Spinal cord (tissue), 10 donors: Measurements from ENCODE around the gene TRMT10B. TPM values are rescaled to one million over a fixed set of nuclear protein-coding genes. Genes with fewer than 3 reads are reported as not detected.

Source experiments
- DNase-seq, 6 donors: peaks; one replicate each; pipeline versions ENCODE4 v3.0.0 to v3.0.0-alpha.2; 2013 to 2015; ENCODE audit warnings: low spot score in 6 of 6, low read depth in 4 of 6
- H3K27ac ChIP-seq: one replicate; pipeline ENCODE4 v1.5.1; 2013; ENCODE audit warnings: low read depth, low read length, control low read depth
- H3K27me3 ChIP-seq: one replicate; pipeline ENCODE4 v1.6.1; 2013; ENCODE audit warnings: low read length; ENCODE audit not compliant: control insufficient read depth, insufficient read depth
- H3K36me3 ChIP-seq: one replicate; pipeline ENCODE4 v1.6.1; 2013; ENCODE audit warnings: low read length; ENCODE audit not compliant: control insufficient read depth, insufficient read depth
- H3K4me1 ChIP-seq: one replicate; pipeline ENCODE4 v1.6.1; 2013; ENCODE audit warnings: low read length; ENCODE audit not compliant: control insufficient read depth, insufficient read depth
- H3K4me3 ChIP-seq: one replicate; pipeline ENCODE4 v1.5.1; 2013; ENCODE audit warnings: low read depth, low read length, control low read depth
- H3K9me3 ChIP-seq: one replicate; pipeline ENCODE4 v1.6.1; 2013; ENCODE audit warnings: low read length; ENCODE audit not compliant: control insufficient read depth, insufficient read depth
- WGBS: methylation state at CpG from one replicate; pipeline ENCODE4 v1.1.5; 2013; ENCODE audit warnings: missing lambda C conversion rate; ENCODE audit not compliant: insufficient coverage; 5-methylcytosine and 5-hydroxymethylcytosine counted together
- long read RNA-seq, 4 donors: transcript quantifications; one replicate each; lab custom pipeline, GENCODE V29; 2026
- polyA plus RNA-seq, 2 donors: library from polyadenylated mRNA; unstranded; fragments of 120-200 nt; gene quantifications; one replicate each; pipeline ENCODE4 v1.2.1, GENCODE V29; 2013; ENCODE audit not compliant: insufficient read length in 2 of 2
- total RNA-seq, 2 donors: library from RNA; depleted of rRNA in 1 of 2; stranded (reverse); fragments of 120-200 nt in 1 of 2; fragments of >200 nt in 1 of 2; gene quantifications; one replicate each; pipeline versions ENCODE4 v1.2.3 to v1.2.4, GENCODE V29; 2013 to 2014
- donor health status: healthy.

TRMT10B gene
- total RNA-seq: 1 to 10 TPM; 4.8 to 7.9 TPM
- 10 to 100 TPM; 15.5 to 22.5 TPM for polyA plus RNA-seq
- long read RNA-seq, donor 1, partial matches to known transcripts: 12 of 12 reads
- long read RNA-seq, donor 1, other reads (novel, unspliced or antisense): 0 of 12 reads
- long read RNA-seq, donor 2, partial matches to known transcripts: 0 of 1 reads
- long read RNA-seq, donor 2, other reads (novel, unspliced or antisense): 0 of 1 reads
- long read RNA-seq, donor 3: 0 reads
- long read RNA-seq, donor 4, partial matches to known transcripts: 35 of 70 reads
- long read RNA-seq, donor 4, other reads (novel, unspliced or antisense): 34 of 70 reads

GRCh38 chr9:37753489-37754190 lies at the start of gene TRMT10B:
Gene TRMT10B (plus strand): TSS chr9:37753805. CDS start chr9:37761932, 8,127 bp downstream.
- Histone ChIP-seq H3K4me1 (peaks cover 5% of the 10 kb centered on the region), H3K27me3 (no peaks in the 10 kb centered on the region), H3K9me3 (no peaks in the 10 kb centered on the region), H3K4me3 (peak within 1 kb of the TSS; percentile 84), H3K36me3 (no peaks in the 10 kb centered on the region), H3K27ac (peak within 1 kb of the TSS; percentile 12)
- DNase-seq: peak; percentile 50 to 93 (median 62)
- WGBS: 0% methylated on average over 31 of the region's 40 CpGs

GRCh38 chr9:37705787-37706186 lies 47.8 kb upstream of the TRMT10B start:
- no CpG with 5 or more reads among the region's 3 CpGs for WGBS
- Histone ChIP-seq H3K36me3 (no peaks in the 10 kb centered on the region), H3K9me3 (no peaks in the 10 kb centered on the region), H3K27ac (no peak overlapping the region), H3K27me3 (no peaks in the 10 kb centered on the region), H3K4me1 (no peaks in the 10 kb centered on the region), H3K4me3 (no peak overlapping the region)
- DNase-seq: no peak

GRCh38 chr9:37706290-37706689 lies 47.3 kb upstream of the TRMT10B start:
- Histone ChIP-seq H3K9me3 (no peaks in the 10 kb centered on the region), H3K27me3 (no peaks in the 10 kb centered on the region), H3K4me1 (no peaks in the 10 kb centered on the region), H3K27ac (no peak overlapping the region), H3K4me3 (no peak overlapping the region), H3K36me3 (no peaks in the 10 kb centered on the region)
- 60% methylated on average over 1 of the region's 3 CpGs for WGBS
- DNase-seq: no peak

- H3K4me1 ChIP-seq: no peaks in the 10 kb centered on the region
- no peak for DNase-seq
- no peaks in the 10 kb centered on the region for H3K9me3 ChIP-seq
- no peak overlapping the region for H3K27ac ChIP-seq
- H3K4me3 ChIP-seq: no peak overlapping the region
- 80% methylated on average over 1 of the region's 4 CpGs for WGBS
- no peaks in the 10 kb centered on the region for H3K27me3 ChIP-seq
- H3K36me3 ChIP-seq: no peaks in the 10 kb centered on the region
Observed at GRCh38 chr9:37707748-37708147, 45.9 kb upstream of the TRMT10B start.

- no peaks in the 10 kb centered on the region for H3K4me1 ChIP-seq
- H3K9me3 ChIP-seq: no peaks in the 10 kb centered on the region
- no peaks in the 10 kb centered on the region for H3K27me3 ChIP-seq
- no CpG with 5 or more reads among the region's 3 CpGs for WGBS
- H3K4me3 ChIP-seq: no peak overlapping the region
- H3K36me3 ChIP-seq: no peaks in the 10 kb centered on the region
- H3K27ac ChIP-seq: no peak overlapping the region
- no peak for DNase-seq
Observed at GRCh38 chr9:37710046-37710445, 43.6 kb upstream of the TRMT10B start.

GRCh38 chr9:37715260-37715659 lies 38.3 kb upstream of the TRMT10B start:
- WGBS: 100% methylated on average over 2 of the region's 4 CpGs
- DNase-seq: no peak
- Histone ChIP-seq H3K9me3 (no peaks in the 10 kb centered on the region), H3K27ac (no peak overlapping the region), H3K27me3 (no peaks in the 10 kb centered on the region), H3K4me1 (no peaks in the 10 kb centered on the region), H3K36me3 (no peaks in the 10 kb centered on the region), H3K4me3 (no peak overlapping the region)

- H3K27ac ChIP-seq: no peak overlapping the region
- H3K27me3 ChIP-seq: no peaks in the 10 kb centered on the region
- H3K36me3 ChIP-seq: no peaks in the 10 kb centered on the region
- no peak for DNase-seq
- H3K4me3 ChIP-seq: no peak overlapping the region
- no peaks in the 10 kb centered on the region for H3K9me3 ChIP-seq
- H3K4me1 ChIP-seq: no peaks in the 10 kb centered on the region
- 78% methylated on average over 4 of the region's 5 CpGs for WGBS
Observed at GRCh38 chr9:37715991-37716505, 37.6 kb upstream of the TRMT10B start.

GRCh38 chr9:37719526-37719925 lies 34.1 kb upstream of the TRMT10B start:
- H3K4me1 ChIP-seq: no peaks in the 10 kb centered on the region
- no CpG with 5 or more reads among the region's 2 CpGs for WGBS
- H3K4me3 ChIP-seq: no peak overlapping the region
- DNase-seq: no peak
- H3K27me3 ChIP-seq: no peaks in the 10 kb centered on the region
- H3K9me3 ChIP-seq: no peaks in the 10 kb centered on the region
- no peaks in the 10 kb centered on the region for H3K36me3 ChIP-seq
- H3K27ac ChIP-seq: no peak overlapping the region

- 100% methylated on average over 3 of the region's 5 CpGs for WGBS
- Histone ChIP-seq H3K9me3 (no peaks in the 10 kb centered on the region), H3K4me3 (no peak overlapping the region), H3K36me3 (no peaks in the 10 kb centered on the region), H3K27ac (no peak overlapping the region), H3K4me1 (peaks cover 6% of the 10 kb centered on the region), H3K27me3 (no peaks in the 10 kb centered on the region)
- DNase-seq: no peak
Observed at GRCh38 chr9:37727013-37727412, 26.6 kb upstream of the TRMT10B start.

- H3K9me3 ChIP-seq: no peaks in the 10 kb centered on the region
- DNase-seq: no peak
- no peak overlapping the region for H3K4me3 ChIP-seq
- H3K4me1 ChIP-seq: peaks cover 10% of the 10 kb centered on the region
- H3K27ac ChIP-seq: no peak overlapping the region
- H3K27me3 ChIP-seq: no peaks in the 10 kb centered on the region
- H3K36me3 ChIP-seq: no peaks in the 10 kb centered on the region
- WGBS: 95% methylated on average over 8 of the region's 9 CpGs
Observed at GRCh38 chr9:37729499-37729898, 24.1 kb upstream of the TRMT10B start.
